RWPE2 (cell line): ENCODE data around the gene FAM181A.

Source experiments
- ATAC-seq: fragments of 200-7000 bp; cut with Tn5 transposase; 3 replicates; pipeline ENCODE4 v1.9.1; 2021; ENCODE audit warnings: low read depth
- DNase-seq: peaks from one replicate; pipeline ENCODE4 v3.0.0-alpha.2; 2020; ENCODE audit warnings: low spot score
- H3K27ac ChIP-seq: fragments of 450-650 bp; 2 replicates; pipeline ENCODE4 v1.5.1; 2017; ENCODE audit warnings: mild to moderate bottlenecking; ENCODE audit not compliant: poor library complexity, severe bottlenecking
- H3K27me3 ChIP-seq: fragments of 250-450 bp; sonication (Bioruptor Pico); 2 replicates; pipeline ENCODE4 v1.5.1; 2021; ENCODE audit warnings: mild to moderate bottlenecking, moderate library complexity; ENCODE audit not compliant: insufficient read depth, poor library complexity, severe bottlenecking
- H3K36me3 ChIP-seq: fragments of 250-450 bp; sonication (Bioruptor Pico); 2 replicates; pipeline ENCODE4 v1.5.1; 2020; ENCODE audit warnings: low read depth, mild to moderate bottlenecking, moderate library complexity
- H3K4me1 ChIP-seq: fragments of 250-450 bp; sonication (Bioruptor Pico); 2 replicates; pipeline ENCODE4 v1.5.1; 2021; ENCODE audit warnings: mild to moderate bottlenecking, moderate library complexity; ENCODE audit not compliant: insufficient read depth, poor library complexity, severe bottlenecking
- H3K4me3 ChIP-seq: fragments of 250-450 bp; sonication (Bioruptor Pico); 2 replicates; pipeline ENCODE4 v1.5.1; 2021; ENCODE audit warnings: mild to moderate bottlenecking, moderate library complexity; ENCODE audit not compliant: severe bottlenecking
- H3K9me3 ChIP-seq: fragments of 250-450 bp; sonication (Bioruptor Pico); 2 replicates; pipeline ENCODE4 v1.5.1; 2021; ENCODE audit warnings: mild to moderate bottlenecking, moderate library complexity; ENCODE audit not compliant: severe bottlenecking
- TF ChIP-seq, protein P1 (sequence below): fragments of 450-650 bp; IDR thresholded peaks from one replicate; pipeline ENCODE4 v1.5.1; 2017; ENCODE audit warnings: mild to moderate bottlenecking, moderate library complexity; ENCODE audit not compliant: poor library complexity, severe bottlenecking

Gene FAM181A

DNA sequence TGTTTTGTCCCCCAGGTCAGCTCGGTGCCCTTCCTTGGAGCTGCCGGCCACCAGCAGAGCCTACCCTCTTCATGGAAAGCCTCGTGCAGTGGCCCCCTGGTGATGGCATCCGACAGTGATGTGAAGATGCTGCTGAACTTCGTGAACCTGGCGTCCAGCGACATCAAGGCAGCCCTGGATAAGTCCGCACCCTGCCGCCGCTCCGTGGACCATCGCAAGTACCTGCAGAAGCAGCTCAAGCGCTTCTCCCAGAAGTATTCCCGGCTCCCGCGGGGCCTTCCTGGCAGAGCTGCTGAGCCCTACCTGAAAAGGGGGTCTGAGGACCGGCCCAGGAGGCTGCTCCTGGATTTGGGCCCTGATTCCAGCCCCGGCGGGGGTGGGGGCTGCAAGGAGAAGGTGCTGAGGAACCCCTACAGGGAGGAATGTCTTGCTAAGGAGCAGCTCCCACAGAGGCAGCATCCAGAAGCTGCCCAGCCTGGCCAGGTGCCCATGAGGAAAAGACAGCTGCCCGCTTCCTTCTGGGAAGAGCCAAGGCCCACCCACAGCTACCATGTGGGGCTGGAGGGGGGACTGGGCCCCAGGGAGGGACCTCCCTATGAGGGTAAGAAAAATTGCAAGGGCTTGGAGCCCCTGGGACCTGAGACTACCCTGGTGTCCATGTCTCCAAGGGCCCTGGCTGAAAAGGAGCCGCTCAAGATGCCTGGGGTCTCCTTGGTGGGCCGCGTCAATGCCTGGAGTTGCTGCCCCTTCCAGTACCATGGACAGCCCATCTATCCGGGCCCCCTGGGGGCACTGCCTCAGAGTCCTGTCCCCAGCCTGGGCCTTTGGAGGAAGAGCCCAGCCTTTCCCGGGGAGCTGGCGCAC lies 1.3 kb downstream of the FAM181A start:
- DNase-seq (no peak), ATAC-seq (no peak)
- H3K9me3 ChIP-seq = no peaks in the 10 kb centered on the region
- TF ChIP-seq, protein P1, sequence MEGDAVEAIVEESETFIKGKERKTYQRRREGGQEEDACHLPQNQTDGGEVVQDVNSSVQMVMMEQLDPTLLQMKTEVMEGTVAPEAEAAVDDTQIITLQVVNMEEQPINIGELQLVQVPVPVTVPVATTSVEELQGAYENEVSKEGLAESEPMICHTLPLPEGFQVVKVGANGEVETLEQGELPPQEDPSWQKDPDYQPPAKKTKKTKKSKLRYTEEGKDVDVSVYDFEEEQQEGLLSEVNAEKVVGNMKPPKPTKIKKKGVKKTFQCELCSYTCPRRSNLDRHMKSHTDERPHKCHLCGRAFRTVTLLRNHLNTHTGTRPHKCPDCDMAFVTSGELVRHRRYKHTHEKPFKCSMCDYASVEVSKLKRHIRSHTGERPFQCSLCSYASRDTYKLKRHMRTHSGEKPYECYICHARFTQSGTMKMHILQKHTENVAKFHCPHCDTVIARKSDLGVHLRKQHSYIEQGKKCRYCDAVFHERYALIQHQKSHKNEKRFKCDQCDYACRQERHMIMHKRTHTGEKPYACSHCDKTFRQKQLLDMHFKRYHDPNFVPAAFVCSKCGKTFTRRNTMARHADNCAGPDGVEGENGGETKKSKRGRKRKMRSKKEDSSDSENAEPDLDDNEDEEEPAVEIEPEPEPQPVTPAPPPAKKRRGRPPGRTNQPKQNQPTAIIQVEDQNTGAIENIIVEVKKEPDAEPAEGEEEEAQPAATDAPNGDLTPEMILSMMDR = no peak
- H3K27ac ChIP-seq = no peak overlapping the region
- no peaks in the 10 kb centered on the region for H3K4me1 ChIP-seq
- no peaks in the 10 kb centered on the region for H3K36me3 ChIP-seq
- no peak overlapping the region for H3K4me3 ChIP-seq
- H3K27me3 ChIP-seq = no peaks in the 10 kb centered on the region

DNA sequence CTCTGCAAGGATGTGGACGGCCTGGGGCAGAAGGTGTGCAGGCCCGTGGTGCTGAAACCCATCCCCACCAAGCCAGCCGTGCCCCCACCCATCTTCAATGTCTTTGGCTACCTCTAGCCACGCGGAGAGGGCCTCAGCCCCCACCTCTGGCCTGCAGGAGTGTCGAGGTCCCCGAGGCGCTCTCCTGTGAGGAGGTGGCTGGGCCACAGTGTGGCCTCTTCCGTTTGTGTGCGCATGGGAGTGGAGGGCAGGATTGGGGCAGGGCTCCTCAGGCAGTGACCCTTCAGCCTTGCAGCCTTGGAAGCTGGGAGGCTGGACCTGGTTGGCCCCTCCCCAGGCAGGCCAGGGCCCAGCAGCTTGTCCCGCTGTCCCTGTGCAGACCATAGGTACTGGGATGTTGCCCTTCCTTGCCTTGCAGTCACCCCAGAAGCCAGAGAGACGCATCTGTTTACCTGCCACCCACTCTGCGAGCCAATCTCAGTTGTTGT lies 1.9 kb downstream of the FAM181A start:
- Histone ChIP-seq H3K27me3 (no peaks in the 10 kb centered on the region), H3K4me3 (no peak overlapping the region), H3K4me1 (no peaks in the 10 kb centered on the region), H3K9me3 (no peaks in the 10 kb centered on the region), H3K36me3 (no peaks in the 10 kb centered on the region), H3K27ac (no peak overlapping the region)
- DNase-seq = no peak
- TF ChIP-seq, protein P1 = no peak
- no peak for ATAC-seq

DNA sequence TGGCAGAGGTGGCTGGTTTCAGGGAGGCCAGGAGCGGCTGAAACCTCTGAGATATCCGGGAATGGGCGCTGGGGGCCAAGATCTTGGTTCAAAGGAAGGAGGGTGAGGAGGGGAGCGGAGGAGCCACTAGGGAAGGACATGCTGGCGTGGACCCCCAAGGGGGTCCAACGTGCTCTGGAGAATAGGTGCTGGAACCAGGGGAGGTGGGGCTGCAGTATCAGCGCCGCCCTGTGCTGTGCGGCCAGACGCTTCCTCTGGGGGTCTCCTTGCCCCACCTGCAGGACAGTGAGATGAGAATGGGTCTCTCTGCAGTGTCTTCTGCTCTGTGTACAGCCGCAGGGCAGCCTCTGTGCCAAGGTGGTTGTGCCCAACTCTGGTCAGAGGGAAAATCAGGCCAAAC lies 2.5 kb downstream of the FAM181A start:
- TF ChIP-seq, protein P1 = no peak
- no peaks in the 10 kb centered on the region for H3K4me1 ChIP-seq
- H3K27ac ChIP-seq = no peak overlapping the region
- no peaks in the 10 kb centered on the region for H3K9me3 ChIP-seq
- H3K27me3 ChIP-seq = no peaks in the 10 kb centered on the region
- H3K4me3 ChIP-seq = no peak overlapping the region
- no peaks in the 10 kb centered on the region for H3K36me3 ChIP-seq
- DNase-seq (no peak), ATAC-seq (no peak)

DNA sequence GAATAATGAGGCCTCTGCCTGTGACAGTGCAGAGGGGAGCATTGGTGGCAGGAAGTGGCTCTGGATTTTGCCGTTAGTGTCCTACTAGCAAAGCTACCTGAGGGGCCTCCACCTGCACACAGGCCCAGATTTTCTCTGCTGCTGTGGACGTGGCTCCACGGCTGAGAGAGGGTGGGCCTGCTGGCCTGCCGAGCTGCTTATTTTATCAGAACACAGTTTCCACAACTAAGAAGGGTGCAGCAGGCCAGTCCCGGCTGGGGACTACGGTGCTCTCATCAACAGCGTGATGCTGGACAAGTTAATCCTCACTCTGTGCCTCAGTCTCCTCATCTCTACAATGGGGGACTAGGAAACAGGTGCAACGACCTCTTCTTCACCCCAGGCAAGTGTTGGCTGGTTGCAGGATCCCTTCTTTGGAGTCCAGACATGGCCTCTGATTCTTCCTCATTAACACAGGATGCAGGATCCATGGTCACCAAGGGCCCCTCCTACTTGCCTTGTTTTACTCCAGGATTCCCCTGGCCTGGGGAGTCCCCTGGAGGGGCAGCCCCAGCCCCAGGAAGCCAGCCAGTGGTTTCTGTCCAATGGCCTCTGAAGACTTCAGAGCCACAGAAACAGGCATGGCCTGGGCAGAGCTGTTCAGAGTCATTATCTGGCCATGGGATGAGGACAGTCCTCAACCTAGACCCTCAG lies 3.3 kb downstream of the FAM181A start:
- Histone ChIP-seq H3K36me3 (no peaks in the 10 kb centered on the region), H3K27ac (no peak overlapping the region), H3K4me1 (no peaks in the 10 kb centered on the region), H3K9me3 (no peaks in the 10 kb centered on the region), H3K27me3 (no peaks in the 10 kb centered on the region), H3K4me3 (no peak overlapping the region)
- DNase-seq (no peak), ATAC-seq (no peak)
- TF ChIP-seq, protein P1 = no peak
